Raji (cell line): ENCODE results near the gene CCDC159.

Source experiments
- POLR2A ChIP-seq: IDR thresholded peaks from 2 replicates; pipeline ENCODE4 v1.6.1; 2011; ENCODE audit warnings: low read depth, low read length, control low read depth; ENCODE audit not compliant: insufficient read depth

The CCDC159 gene

GRCh38 chr19:11332822-11333221 lies 13.5 kb upstream of the CCDC159 start:
- TF ChIP-seq POLR2A: no peak

- no peak for TF ChIP-seq POLR2A
Observed at GRCh38 chr19:11335449-11336146, 10.7 kb upstream of the CCDC159 start.

- no peak for TF ChIP-seq POLR2A
Observed at GRCh38 chr19:11337080-11337479, 9.2 kb upstream of the CCDC159 start.

- no peak for TF ChIP-seq POLR2A
Observed at GRCh38 chr19:11338121-11338520, 8.2 kb upstream of the CCDC159 start.

- no peak for TF ChIP-seq POLR2A
Observed at GRCh38 chr19:11338569-11339253, 7.6 kb upstream of the CCDC159 start.

GRCh38 chr19:11339254-11340098 lies 6.8 kb upstream of the CCDC159 start, which contains the start of gene RAB3D:
Gene RAB3D (minus strand): TSS chr19:11339657. CDS start chr19:11337399, 2,258 bp downstream.
- TF ChIP-seq POLR2A: 0 out of 2 replicates have a peak, but pooled peaks have one; percentile 37

GRCh38 chr19:11342429-11342828 lies 3.9 kb upstream of the CCDC159 start:
- no peak for TF ChIP-seq POLR2A

- TF ChIP-seq POLR2A: no peak
Observed at GRCh38 chr19:11345122-11345803, 1.1 kb upstream of the CCDC159 start.

- no peak for TF ChIP-seq POLR2A
Observed at GRCh38 chr19:11347546-11348039, 1.3 kb downstream of the CCDC159 start.

- TF ChIP-seq POLR2A: no peak
Observed at GRCh38 chr19:11349171-11349570, 2.9 kb downstream of the CCDC159 start.

GRCh38 chr19:11355160-11356073 lies 9.1 kb downstream of the CCDC159 start, which contains the start of gene PLPPR2:
Gene PLPPR2 (plus strand): TSS chr19:11355432. CDS start chr19:11357674, 2,242 bp downstream.
- no peak for TF ChIP-seq POLR2A

- TF ChIP-seq POLR2A: no peak
Observed at GRCh38 chr19:11356074-11356397, 9.7 kb downstream of the CCDC159 start.

GRCh38 chr19:11356676-11357550 lies 10.6 kb downstream of the CCDC159 start:
- no peak for TF ChIP-seq POLR2A
